GM12878 (cell line): Measurements from ENCODE around the gene SEMA4D. TPM values are rescaled to one million over a fixed set of nuclear protein-coding genes. Genes with fewer than 3 reads are reported as not detected.

ENCODE experiments used
- EZH2 ChIP-seq: IDR thresholded peaks from 2 replicates; pipeline ENCODE4 v1.6.1; 2012; ENCODE audit warnings: low read depth, mild to moderate bottlenecking, control low read depth, inconsistent platforms, low read length, borderline replicate concordance; ENCODE audit not compliant: control insufficient read depth
- MEF2A ChIP-seq: IDR thresholded peaks from 2 replicates; pipeline ENCODE4 v1.6.1; 2011; ENCODE audit warnings: low read depth, mild to moderate bottlenecking, low read length, moderate library complexity; ENCODE audit not compliant: insufficient read depth
- NFIC ChIP-seq: IDR thresholded peaks from 2 replicates; pipeline ENCODE4 v1.6.1; 2012; ENCODE audit warnings: low read depth, mild to moderate bottlenecking, inconsistent platforms, low read length, moderate library complexity
- NFYA ChIP-seq: IDR thresholded peaks from 2 replicates; pipeline ENCODE4 v1.6.1; 2011; ENCODE audit warnings: low read depth, mild to moderate bottlenecking, low read length, improper control_type of control experiment, borderline replicate concordance
- NRF1 ChIP-seq: conservative IDR thresholded peaks from 2 replicates; pipeline ENCODE4 v1.6.1; 2011; ENCODE audit warnings: mild to moderate bottlenecking, low read depth, low read length, improper control_type of control experiment
- polyA plus RNA-seq, 11 experiments: library from polyadenylated mRNA; depleted of rRNA in 4 of 11; unstranded in 6 of 11; stranded (reverse) in 5 of 11; fragments of >200 nt; fragmentation: Nextera tagmentation in 4 of 11; fragmentation: Illumina TruSeq in 1 of 11; extraction: Ambion mirVana in 4 of 11; extraction: Trizol in 1 of 11; gene quantifications; 1 replicate in 1 of 11; 2 replicates in 10 of 11; pipeline versions ENCODE4 v1.2.1 to v1.2.3, GENCODE V29; 2011 to 2016; ENCODE audit warnings: inconsistent platforms in 2 of 11, missing spikeins in 2 of 11, low read depth in 1 of 11
- total RNA-seq, 4 experiments: library from RNA; depleted of rRNA in 3 of 4; stranded (reverse); fragments of >200 nt in 3 of 4; fragmentation: Illumina TruSeq in 1 of 4; extraction: Trizol in 1 of 4; gene quantifications; 2 replicates each; pipeline versions ENCODE4 v1.2.1 to v1.2.3, GENCODE V29; 2013 to 2021
- TF ChIP-seq, protein P1 (sequence below): fragments of 450-650 bp; IDR thresholded peaks from 2 replicates; pipeline ENCODE4 v1.6.1; 2017; ENCODE audit warnings: borderline replicate concordance
- TF ChIP-seq, protein P2 (sequence below): fragments of 450-650 bp; IDR thresholded peaks from 2 replicates; pipeline ENCODE4 v1.6.1; 2016; ENCODE audit warnings: mild to moderate bottlenecking, moderate library complexity, borderline replicate concordance

The SEMA4D gene
- total and polyA plus RNA-seq, 10 of the 15 experiments (the other 5 are each of a cell fraction or from before 2014, with no cell fraction given) = 15.1 to 136 (median 39.6) TPM

DNA sequence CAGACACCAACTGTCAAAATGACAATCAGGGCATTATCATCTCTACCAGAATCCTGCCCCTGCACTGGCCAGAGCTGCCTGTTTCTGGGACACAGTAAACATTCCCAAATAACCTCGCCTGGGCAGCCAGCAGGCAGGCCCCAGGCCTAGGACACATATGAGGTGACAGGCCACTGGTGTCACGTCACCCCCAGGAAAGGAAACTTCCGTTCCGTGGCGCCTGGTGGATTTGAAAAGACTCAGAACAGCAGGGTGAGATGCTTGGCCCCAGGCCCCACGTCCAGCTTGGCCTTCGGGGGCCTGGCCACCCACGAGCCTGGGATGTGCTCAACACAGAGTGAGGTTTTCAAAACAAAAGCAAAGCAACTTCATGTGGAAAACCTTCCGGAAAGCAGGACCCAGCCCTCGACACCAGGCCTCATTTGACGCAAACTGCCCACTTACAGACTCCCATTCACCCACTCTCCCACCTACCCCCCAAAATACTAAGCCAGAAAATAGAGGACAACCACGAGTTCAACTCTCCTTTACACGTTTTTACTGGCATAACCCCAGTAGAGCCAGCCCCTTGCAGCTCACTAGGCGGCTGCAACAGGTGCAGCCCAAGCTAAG is 1.2 kb downstream of the SEMA4D start (continued):
- TF ChIP-seq, protein P1, sequence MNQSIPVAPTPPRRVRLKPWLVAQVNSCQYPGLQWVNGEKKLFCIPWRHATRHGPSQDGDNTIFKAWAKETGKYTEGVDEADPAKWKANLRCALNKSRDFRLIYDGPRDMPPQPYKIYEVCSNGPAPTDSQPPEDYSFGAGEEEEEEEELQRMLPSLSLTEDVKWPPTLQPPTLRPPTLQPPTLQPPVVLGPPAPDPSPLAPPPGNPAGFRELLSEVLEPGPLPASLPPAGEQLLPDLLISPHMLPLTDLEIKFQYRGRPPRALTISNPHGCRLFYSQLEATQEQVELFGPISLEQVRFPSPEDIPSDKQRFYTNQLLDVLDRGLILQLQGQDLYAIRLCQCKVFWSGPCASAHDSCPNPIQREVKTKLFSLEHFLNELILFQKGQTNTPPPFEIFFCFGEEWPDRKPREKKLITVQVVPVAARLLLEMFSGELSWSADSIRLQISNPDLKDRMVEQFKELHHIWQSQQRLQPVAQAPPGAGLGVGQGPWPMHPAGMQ = no peak
- TF ChIP-seq NRF1 (no peak), MEF2A (no peak), NFIC (no peak), NFYA (no peak), EZH2 (no peak)
- TF ChIP-seq, protein P2, sequence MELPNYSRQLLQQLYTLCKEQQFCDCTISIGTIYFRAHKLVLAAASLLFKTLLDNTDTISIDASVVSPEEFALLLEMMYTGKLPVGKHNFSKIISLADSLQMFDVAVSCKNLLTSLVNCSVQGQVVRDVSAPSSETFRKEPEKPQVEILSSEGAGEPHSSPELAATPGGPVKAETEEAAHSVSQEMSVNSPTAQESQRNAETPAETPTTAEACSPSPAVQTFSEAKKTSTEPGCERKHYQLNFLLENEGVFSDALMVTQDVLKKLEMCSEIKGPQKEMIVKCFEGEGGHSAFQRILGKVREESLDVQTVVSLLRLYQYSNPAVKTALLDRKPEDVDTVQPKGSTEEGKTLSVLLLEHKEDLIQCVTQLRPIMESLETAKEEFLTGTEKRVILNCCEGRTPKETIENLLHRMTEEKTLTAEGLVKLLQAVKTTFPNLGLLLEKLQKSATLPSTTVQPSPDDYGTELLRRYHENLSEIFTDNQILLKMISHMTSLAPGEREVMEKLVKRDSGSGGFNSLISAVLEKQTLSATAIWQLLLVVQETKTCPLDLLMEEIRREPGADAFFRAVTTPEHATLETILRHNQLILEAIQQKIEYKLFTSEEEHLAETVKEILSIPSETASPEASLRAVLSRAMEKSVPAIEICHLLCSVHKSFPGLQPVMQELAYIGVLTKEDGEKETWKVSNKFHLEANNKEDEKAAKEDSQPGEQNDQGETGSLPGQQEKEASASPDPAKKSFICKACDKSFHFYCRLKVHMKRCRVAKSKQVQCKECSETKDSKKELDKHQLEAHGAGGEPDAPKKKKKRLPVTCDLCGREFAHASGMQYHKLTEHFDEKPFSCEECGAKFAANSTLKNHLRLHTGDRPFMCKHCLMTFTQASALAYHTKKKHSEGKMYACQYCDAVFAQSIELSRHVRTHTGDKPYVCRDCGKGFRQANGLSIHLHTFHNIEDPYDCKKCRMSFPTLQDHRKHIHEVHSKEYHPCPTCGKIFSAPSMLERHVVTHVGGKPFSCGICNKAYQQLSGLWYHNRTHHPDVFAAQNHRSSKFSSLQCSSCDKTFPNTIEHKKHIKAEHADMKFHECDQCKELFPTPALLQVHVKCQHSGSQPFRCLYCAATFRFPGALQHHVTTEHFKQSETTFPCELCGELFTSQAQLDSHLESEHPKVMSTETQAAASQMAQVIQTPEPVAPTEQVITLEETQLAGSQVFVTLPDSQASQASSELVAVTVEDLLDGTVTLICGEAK = no peak
